ENCODE data around the gene SLC16A14. TPM values are rescaled to one million over a fixed set of nuclear protein-coding genes. Genes with fewer than 3 reads are reported as not detected.
"Not testable (repeated sequence)": the region's sequence is repeated elsewhere in the genome, so short reads cannot be mapped to it uniquely, and the experiment has no call there.

Gene SLC16A14
- total and polyA plus RNA-seq, 10 of the 15 experiments (the other 5 are each of a cell fraction or from before 2014, with no cell fraction given): 0.87 to 6.4 (median 4.1) TPM; not detected in 1

GRCh38 chr2:230106771-230107170 is 38.0 kb upstream of the SLC16A14 start (continued):
- no peak for TF ChIP-seq ZSCAN29 (IDR thresholded peaks at IDR 0.05)
- TF ChIP-seq CREB1 (IDR thresholded peaks at IDR 0.05; ENCODE audit: low read depth): no peak

- H3K36me3 ChIP-seq (ENCODE audit: control insufficient read depth in 2 of 2, insufficient read depth in 2 of 2, low read length in 1 of 2); H4K20me1 ChIP-seq (ENCODE audit: control insufficient read depth, insufficient read depth); H3K4me3 ChIP-seq; H3K27me3 ChIP-seq (replicated peaks in 1 of 2; ENCODE audit: control insufficient read depth in 2 of 2, insufficient read depth in 2 of 2, low read length in 1 of 2); H3K27ac ChIP-seq (ENCODE audit: control insufficient read depth, insufficient read depth); RAD21 ChIA-PET (ENCODE audit: unreplicated experiment); CTCF ChIA-PET; BruUV-seq (replicated peaks); in situ Hi-C loops (cut with MboI); ATAC-seq; intact Hi-C loops (cut with micrococcal nuclease; ENCODE audit: unreplicated experiment); H3K4me2 ChIP-seq (ENCODE audit: control insufficient read depth, insufficient read depth); DNase-seq (ENCODE audit: low read depth, low spot score); H2AFZ ChIP-seq (ENCODE audit: control insufficient read depth, low read depth, low read length); SMC1A ChIA-PET (ENCODE audit: uncharacterized antibody, unreplicated experiment); FAIRE-seq; POLR2A ChIA-PET; H3K4me1 ChIP-seq (ENCODE audit: control insufficient read depth, insufficient read depth, low read length); H3K9ac ChIP-seq (ENCODE audit: control insufficient read depth, insufficient read depth, low read length); H3K79me2 ChIP-seq (ENCODE audit: control insufficient read depth, insufficient read depth, low read length); H3K9me3 ChIP-seq (replicated peaks; ENCODE audit: control insufficient read depth, insufficient read depth, low read length): not testable (repeated sequence)
- WGBS (ENCODE audit: insufficient coverage, insufficient replicate concordance, low lambda C conversion rate, missing lambda C conversion rate): 41% methylated on average over 2 of the region's 2 CpGs
These were observed 33.2 kb upstream of the SLC16A14 start for GRCh38 chr2:230101967-230102366.

- H2AFZ ChIP-seq (ENCODE audit: control insufficient read depth, low read depth, low read length): no peak overlapping the region
- no peaks in the 10 kb centered on the region for H4K20me1 ChIP-seq (ENCODE audit: control insufficient read depth, insufficient read depth)
- H3K27ac ChIP-seq (ENCODE audit: control insufficient read depth, insufficient read depth): no peak overlapping the region
- intact Hi-C loops (cut with micrococcal nuclease; ENCODE audit: unreplicated experiment) (no loop called here), in situ Hi-C loops (cut with MboI) (no loop called here)
- no peak overlapping the region for H3K9ac ChIP-seq (ENCODE audit: control insufficient read depth, insufficient read depth, low read length)
- no peak overlapping the region for H3K4me2 ChIP-seq (ENCODE audit: control insufficient read depth, insufficient read depth)
- H3K4me1 ChIP-seq (ENCODE audit: control insufficient read depth, insufficient read depth, low read length): no peaks in the 10 kb centered on the region
- CTCF ChIA-PET: no interaction called here
- no peak overlapping the region for H3K4me3 ChIP-seq
- ATAC-seq (no peak), DNase-seq (ENCODE audit: low read depth, low spot score) (no peak), FAIRE-seq (no peak)
- POLR2A ChIA-PET: no interaction called here
- SMC1A ChIA-PET (ENCODE audit: uncharacterized antibody, unreplicated experiment): no interaction called here
- BruUV-seq (replicated peaks): no TSS peak
- no peaks in the 10 kb centered on the region for H3K27me3 ChIP-seq (replicated peaks in 1 of 2; ENCODE audit: control insufficient read depth in 2 of 2, insufficient read depth in 2 of 2, low read length in 1 of 2)
- WGBS (ENCODE audit: insufficient coverage, insufficient replicate concordance, low lambda C conversion rate, missing lambda C conversion rate): 51% methylated on average over 2 of the region's 2 CpGs
- RAD21 ChIA-PET (ENCODE audit: unreplicated experiment): no interaction called here
- no peaks in the 10 kb centered on the region for H3K9me3 ChIP-seq (replicated peaks; ENCODE audit: control insufficient read depth, insufficient read depth, low read length)
- no peaks in the 10 kb centered on the region for H3K79me2 ChIP-seq (ENCODE audit: control insufficient read depth, insufficient read depth, low read length)
- TF ChIP-seq STAT1 (conservative IDR thresholded peaks at IDR 0.05) (no peak), USF1 (IDR thresholded peaks at IDR 0.05; ENCODE audit: borderline replicate concordance, extremely low read length, insufficient read depth, low read depth, low read length) (no peak), PAX5 (IDR thresholded peaks at IDR 0.05; ENCODE audit: borderline replicate concordance, low read depth, low read length) (no peak), KLF5 (IDR thresholded peaks at IDR 0.05; ENCODE audit: partially characterized antibody) (no peak), MAX (IDR thresholded peaks at IDR 0.05; ENCODE audit: low read depth, low read length) (no peak), ZBED1 (IDR thresholded peaks at IDR 0.05; ENCODE audit: borderline replicate concordance) (no peak)
- H3K36me3 ChIP-seq (ENCODE audit: control insufficient read depth in 2 of 2, insufficient read depth in 2 of 2, low read length in 1 of 2): no peaks in the 10 kb centered on the region
These were observed 29.1 kb upstream of the SLC16A14 start for GRCh38 chr2:230097841-230098240.

Data from GM12878 (cell line).